ENCODE results near the gene KLHL33. TPM values are rescaled to one million over a fixed set of nuclear protein-coding genes. Genes with fewer than 3 reads are reported as not detected.

The KLHL33 gene
- total RNA-seq, 2 experiments from 2014 or later = 0.50 to 0.68 TPM

DNA sequence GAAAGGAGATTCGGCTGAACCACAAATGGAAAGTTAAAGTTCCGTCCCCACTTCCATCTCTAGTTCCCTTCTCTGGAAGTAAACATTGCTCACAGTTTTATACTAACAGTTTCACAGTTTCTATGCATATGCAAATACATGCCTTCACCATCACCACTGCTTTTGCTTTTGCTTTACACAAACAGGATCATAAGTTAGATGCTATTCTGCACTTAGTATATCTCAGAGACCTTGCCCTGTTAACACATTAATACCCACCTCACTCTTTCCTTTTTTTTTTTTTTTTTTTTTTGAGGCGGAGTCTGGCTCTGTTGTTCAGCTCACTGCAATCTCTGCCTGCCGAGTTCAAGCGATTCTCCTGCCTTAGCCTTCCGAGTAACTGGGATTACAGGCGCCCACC, 23.6 kb downstream of the KLHL33 start:
- H3K9me3 Mint-ChIP-seq = no peaks in the 10 kb centered on the region
- H3K36me3 Mint-ChIP-seq = peaks cover 14% of the 10 kb centered on the region
- DNase-seq = no peak
- H3K27ac Mint-ChIP-seq = peak overlapping the region; percentile 89
- peak overlapping the region; percentile 93 for H3K4me3 Mint-ChIP-seq
- no peaks in the 10 kb centered on the region for H3K27me3 Mint-ChIP-seq
- H3K4me1 Mint-ChIP-seq = peaks cover 40% of the 10 kb centered on the region

DNA sequence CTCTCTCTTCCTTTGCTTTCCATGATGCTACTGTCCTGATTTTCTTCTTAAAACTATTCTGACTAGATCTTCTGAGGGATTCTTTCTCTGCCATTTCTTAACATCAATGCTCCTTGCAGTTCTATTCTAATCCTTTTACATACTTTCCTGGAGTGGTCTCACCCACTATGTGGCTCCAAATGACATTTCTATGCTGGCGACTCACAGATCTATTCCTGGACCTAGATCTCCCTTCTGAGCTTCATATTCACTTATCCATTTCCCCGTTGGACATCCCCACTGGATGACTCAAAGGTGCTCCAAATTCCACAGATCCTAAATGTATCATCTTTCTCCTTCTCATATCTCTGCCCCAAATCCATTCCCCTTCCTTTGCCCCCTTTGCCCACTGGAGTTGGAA, 26.7 kb downstream of the KLHL33 start:
- H3K9me3 Mint-ChIP-seq = no peaks in the 10 kb centered on the region
- no peak for DNase-seq
- peak overlapping the region; percentile 30 for H3K27ac Mint-ChIP-seq
- peaks cover 36% of the 10 kb centered on the region for H3K36me3 Mint-ChIP-seq
- no peaks in the 10 kb centered on the region for H3K27me3 Mint-ChIP-seq
- no peak overlapping the region for H3K4me3 Mint-ChIP-seq
- H3K4me1 Mint-ChIP-seq = peaks cover 49% of the 10 kb centered on the region

DNA sequence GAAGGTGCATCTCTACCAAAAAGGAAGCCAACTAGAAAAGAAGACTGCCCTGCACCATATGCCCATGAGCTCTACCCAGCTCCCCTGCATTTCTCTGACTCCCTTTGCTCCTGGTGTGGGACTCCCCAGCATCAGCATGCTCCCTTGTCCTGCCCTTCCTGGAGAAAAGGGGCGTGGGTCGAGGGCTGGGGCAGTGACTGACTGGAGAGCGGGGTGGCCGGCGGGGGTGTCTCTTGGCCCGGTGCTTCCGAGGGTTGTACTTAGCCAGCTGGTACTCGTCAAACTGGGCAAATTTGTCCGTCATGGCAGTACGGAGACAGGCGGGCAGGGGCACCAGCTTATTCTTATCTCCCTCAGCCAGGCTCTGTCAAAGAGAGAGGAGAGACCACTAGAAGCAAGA, 32.4 kb downstream of the KLHL33 start:
- Mint-ChIP-seq H3K9me3 (no peaks in the 10 kb centered on the region), H3K4me1 (peaks cover 49% of the 10 kb centered on the region), H3K4me3 (no peak overlapping the region), H3K36me3 (peaks cover 58% of the 10 kb centered on the region), H3K27ac (no peak overlapping the region), H3K27me3 (no peaks in the 10 kb centered on the region)
- DNase-seq = no peak

DNA sequence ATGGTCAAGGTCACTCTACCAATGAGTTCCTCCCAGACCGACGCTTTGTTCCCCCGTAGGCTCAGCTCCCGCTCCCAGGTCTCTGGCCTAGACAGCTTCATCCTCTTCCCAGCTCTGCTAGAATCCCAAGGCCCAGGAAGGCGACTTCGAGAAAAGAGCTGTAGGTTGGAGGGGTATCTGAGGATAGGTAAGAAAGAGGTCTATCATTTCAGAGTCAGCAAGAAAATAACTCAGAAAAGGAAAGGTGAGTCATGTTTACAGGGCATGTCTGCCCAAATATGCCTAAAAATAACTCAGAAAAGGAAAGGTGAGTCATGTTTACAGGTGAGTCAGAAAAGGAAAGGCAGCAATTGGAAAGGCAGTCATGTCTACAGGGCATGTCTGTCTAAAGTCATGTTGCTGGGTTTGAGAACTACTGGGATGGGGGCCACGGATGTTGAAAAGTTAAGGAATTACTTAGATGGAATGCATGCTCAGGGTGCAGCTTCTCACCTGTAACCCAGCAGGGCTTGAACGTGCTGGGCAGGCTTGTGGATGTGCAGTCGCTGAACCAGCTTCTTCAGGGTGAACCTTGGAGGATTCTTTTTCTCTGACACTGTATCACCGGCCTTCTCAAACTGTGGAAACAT, 34.9 kb downstream of the KLHL33 start:
- peaks cover 52% of the 10 kb centered on the region for H3K36me3 Mint-ChIP-seq
- no peaks in the 10 kb centered on the region for H3K27me3 Mint-ChIP-seq
- peak overlapping the region; percentile 93 for H3K27ac Mint-ChIP-seq
- peak; percentile 11 for DNase-seq
- no peaks in the 10 kb centered on the region for H3K9me3 Mint-ChIP-seq
- peak overlapping the region; percentile 71 for H3K4me3 Mint-ChIP-seq
- peaks cover 34% of the 10 kb centered on the region for H3K4me1 Mint-ChIP-seq

DNA sequence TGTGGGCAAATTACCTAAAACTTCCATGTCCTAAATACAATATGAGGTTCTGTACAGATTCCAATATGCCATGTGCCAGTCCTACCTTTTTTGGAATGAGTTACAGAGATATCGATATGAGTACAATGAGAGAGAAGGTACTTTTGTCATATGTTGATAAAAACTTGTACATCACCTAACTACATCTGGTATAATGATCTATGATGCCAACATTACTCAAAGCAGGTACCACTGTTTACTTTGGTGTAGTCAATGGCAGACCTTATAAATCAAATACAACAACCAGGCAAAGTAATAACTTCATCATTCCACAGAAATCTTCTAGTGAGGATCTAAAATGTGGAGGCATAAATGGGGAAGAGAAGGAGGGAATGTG, 35.4 kb downstream of the KLHL33 start:
- H3K36me3 Mint-ChIP-seq = peaks cover 54% of the 10 kb centered on the region
- peaks cover 30% of the 10 kb centered on the region for H3K4me1 Mint-ChIP-seq
- H3K27ac Mint-ChIP-seq = peak overlapping the region; percentile 93
- no peak for DNase-seq
- H3K4me3 Mint-ChIP-seq = peak overlapping the region; percentile 71
- no peaks in the 10 kb centered on the region for H3K27me3 Mint-ChIP-seq
- no peaks in the 10 kb centered on the region for H3K9me3 Mint-ChIP-seq

DNA sequence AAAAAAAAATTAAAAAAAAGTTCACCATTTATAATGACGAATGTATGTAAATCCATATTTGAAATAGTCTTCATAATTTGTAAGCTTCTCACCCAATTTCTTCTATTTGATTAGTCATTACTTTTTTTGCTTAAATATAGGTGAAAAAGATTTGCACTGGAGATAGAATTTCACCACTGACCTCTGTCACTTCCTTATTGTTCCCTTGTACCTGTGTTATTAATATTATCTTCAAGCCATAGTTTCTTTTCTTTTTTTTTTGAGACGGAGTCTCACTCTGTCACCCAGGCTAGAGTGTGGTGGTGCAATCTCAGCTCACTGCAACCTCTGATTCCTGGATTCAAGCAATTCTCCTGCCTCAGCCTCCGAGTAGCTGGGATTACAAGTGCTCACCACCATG, 38.5 kb downstream of the KLHL33 start:
- H3K27me3 Mint-ChIP-seq = no peaks in the 10 kb centered on the region
- H3K4me1 Mint-ChIP-seq = peaks cover 18% of the 10 kb centered on the region
- no peak overlapping the region for H3K27ac Mint-ChIP-seq
- no peaks in the 10 kb centered on the region for H3K9me3 Mint-ChIP-seq
- H3K4me3 Mint-ChIP-seq = no peak overlapping the region
- peaks cover 41% of the 10 kb centered on the region for H3K36me3 Mint-ChIP-seq
- no peak for DNase-seq

DNA sequence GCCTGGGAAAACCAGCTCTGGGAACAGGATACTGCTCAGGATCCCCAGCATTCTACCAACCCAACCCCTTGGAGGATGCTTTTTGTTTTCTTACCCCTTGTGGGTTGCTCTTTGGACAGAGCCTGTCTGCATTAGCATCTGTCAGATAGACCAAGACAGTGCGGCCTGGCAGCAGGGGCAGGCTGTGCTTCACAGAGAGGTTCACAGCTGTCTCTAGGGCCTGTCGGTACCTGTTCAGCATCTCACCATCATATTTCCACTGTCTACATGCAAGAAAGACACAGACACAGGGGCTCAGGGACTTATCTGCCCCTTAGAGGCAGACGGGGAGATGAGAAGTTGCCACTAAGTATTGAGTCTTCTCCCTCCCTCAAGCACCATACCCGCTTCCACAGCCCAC, 44.5 kb downstream of the KLHL33 start:
- Mint-ChIP-seq H3K36me3 (peaks cover 26% of the 10 kb centered on the region), H3K9me3 (no peaks in the 10 kb centered on the region), H3K4me3 (no peak overlapping the region), H3K27ac (no peak overlapping the region), H3K27me3 (no peaks in the 10 kb centered on the region), H3K4me1 (peaks cover 2% of the 10 kb centered on the region)
- no peak for DNase-seq

DNA sequence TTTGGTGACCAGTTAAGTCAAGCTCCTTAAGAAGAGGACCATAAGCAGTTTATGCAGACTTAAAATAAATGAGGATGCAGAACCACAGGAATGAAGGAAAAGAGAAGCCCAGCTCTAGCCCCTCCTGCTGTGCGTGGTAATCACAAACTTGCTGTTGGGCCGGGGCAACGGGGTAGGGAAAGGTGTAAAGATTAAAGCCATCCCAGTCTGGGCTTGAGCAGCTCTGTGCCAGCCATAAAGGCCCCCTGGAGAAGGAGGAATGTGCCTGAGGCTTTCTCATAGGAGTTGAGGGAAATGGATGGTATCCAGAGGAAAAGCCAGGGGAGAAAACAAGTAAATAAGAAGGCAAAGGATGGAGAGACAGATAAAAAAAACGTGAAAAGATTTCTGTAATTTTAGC, 47.8 kb downstream of the KLHL33 start:
- Mint-ChIP-seq H3K4me1 (peaks cover 2% of the 10 kb centered on the region), H3K9me3 (no peaks in the 10 kb centered on the region), H3K27me3 (no peaks in the 10 kb centered on the region), H3K4me3 (no peak overlapping the region), H3K36me3 (peaks cover 18% of the 10 kb centered on the region), H3K27ac (no peak overlapping the region)
- no peak for DNase-seq

DNA sequence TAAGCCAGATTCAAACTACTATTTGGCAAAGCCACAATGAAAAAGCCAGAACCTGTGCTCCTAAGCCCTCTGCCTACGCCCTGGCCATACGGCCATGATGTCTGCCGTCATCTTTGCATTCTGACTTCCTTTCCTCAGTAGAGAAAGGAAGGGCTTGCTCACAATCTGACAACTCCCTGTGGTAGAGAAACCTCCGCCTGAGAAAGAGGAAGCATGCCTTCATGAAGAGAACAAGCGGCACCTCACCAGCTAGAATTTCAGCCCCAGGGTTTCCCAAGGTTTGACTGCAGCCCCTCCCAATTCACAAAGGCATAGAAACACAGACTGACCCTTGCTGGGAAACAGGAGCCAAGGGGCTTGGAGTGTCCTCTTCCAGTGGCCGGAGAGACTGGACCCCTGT, 48.4 kb downstream of the KLHL33 start:
- Mint-ChIP-seq H3K4me1 (peaks cover 2% of the 10 kb centered on the region), H3K27me3 (no peaks in the 10 kb centered on the region), H3K4me3 (no peak overlapping the region), H3K27ac (no peak overlapping the region), H3K9me3 (no peaks in the 10 kb centered on the region), H3K36me3 (peaks cover 14% of the 10 kb centered on the region)
- no peak for DNase-seq

DNA sequence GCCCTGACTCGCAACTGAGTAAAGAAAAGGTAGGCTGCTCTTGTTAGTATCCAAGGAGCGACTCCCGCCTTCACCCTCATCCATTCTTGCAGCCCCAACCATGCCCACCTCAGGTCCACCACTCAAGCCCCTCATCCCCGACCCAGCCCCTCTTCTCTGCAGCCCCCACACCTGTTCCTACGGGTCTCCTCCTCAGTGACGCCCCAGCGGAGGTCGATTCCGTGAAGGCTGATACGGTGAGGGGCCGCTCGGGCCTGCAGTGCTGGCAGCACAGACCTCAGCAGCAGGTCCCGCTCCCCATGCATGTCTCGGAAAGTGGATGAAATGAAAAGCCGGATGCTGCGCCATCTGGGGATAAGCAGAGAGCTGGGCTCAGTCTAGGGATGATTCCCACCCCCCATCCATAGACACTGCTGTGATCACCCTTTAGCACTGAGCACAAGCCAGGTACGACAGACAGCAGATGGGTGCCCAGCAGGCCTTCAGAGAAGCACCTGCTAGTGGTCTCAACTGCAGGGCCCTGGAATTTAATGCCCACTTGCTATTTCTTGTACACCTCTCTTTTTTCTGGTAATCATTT, 49.6 kb downstream of the KLHL33 start:
- H3K27me3 Mint-ChIP-seq = no peaks in the 10 kb centered on the region
- peaks cover 13% of the 10 kb centered on the region for H3K36me3 Mint-ChIP-seq
- H3K27ac Mint-ChIP-seq = no peak overlapping the region
- no peaks in the 10 kb centered on the region for H3K9me3 Mint-ChIP-seq
- DNase-seq = no peak
- no peak overlapping the region for H3K4me3 Mint-ChIP-seq
- H3K4me1 Mint-ChIP-seq = peaks cover 2% of the 10 kb centered on the region

DNA sequence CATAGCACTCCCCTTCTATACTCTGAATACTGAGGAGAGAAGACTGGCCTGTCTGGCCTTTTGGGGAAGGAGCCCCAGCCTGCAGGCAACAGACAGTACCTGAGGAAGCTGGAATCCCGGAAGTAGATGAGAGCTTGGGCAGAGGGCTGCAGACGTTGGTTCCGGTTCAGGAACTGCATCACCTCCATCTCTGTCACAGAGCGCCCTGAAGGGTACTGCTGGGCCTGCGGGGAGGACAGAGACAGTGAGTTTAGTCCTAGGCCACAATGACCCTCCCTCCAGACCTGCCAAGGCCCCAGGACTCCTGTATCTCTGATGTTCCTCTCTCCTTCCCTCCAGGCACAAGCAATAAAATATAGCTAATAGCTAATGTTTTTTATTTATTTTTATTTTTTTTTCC, 51.1 kb downstream of the KLHL33 start:
- Mint-ChIP-seq H3K9me3 (no peaks in the 10 kb centered on the region), H3K36me3 (peaks cover 14% of the 10 kb centered on the region), H3K4me3 (no peak overlapping the region), H3K27ac (no peak overlapping the region), H3K27me3 (no peaks in the 10 kb centered on the region), H3K4me1 (no peaks in the 10 kb centered on the region)
- no peak for DNase-seq

DNA sequence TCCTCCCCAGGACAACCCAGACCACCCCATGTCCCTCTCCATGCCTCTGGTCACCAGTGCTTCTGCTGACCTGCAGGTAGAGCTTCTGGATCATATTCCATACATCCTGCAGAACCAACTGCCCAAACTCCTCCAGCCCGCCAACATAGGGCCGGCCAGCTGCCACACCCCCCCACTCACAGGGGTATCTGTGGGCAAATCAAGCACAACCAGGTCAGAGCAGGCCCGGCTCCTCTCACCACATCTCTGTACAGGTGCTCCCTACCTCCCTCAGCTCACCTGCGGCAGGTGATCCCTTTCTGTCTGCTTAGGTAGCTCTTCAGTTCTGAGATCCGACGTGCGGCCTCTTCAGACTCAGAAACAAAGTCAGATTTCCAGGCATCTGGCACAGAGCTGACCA, 51.6 kb downstream of the KLHL33 start:
- no peaks in the 10 kb centered on the region for H3K27me3 Mint-ChIP-seq
- DNase-seq = no peak
- H3K9me3 Mint-ChIP-seq = no peaks in the 10 kb centered on the region
- no peak overlapping the region for H3K4me3 Mint-ChIP-seq
- H3K36me3 Mint-ChIP-seq = peaks cover 14% of the 10 kb centered on the region
- H3K27ac Mint-ChIP-seq = no peak overlapping the region
- no peaks in the 10 kb centered on the region for H3K4me1 Mint-ChIP-seq

DNA sequence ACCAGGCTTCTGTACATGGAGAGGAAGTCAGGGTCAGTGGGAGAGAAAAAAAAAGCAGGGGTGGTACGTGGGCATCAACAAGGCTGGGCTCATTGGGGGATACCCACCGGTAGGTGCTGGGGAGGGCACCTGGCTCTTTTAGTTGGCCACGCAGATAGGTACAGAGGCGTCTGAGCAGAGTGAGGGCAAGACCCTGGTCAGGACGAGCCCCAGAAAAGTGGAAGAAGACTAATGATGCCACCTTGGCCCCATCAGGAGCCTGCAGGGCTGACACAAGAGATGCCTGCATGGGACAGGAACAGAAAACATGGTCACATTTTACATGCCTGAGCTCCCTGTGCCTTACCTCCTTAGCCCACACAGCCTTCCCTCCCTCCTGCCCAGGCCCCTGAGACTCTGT, 52.3 kb downstream of the KLHL33 start:
- no peaks in the 10 kb centered on the region for H3K4me1 Mint-ChIP-seq
- H3K4me3 Mint-ChIP-seq = no peak overlapping the region
- no peaks in the 10 kb centered on the region for H3K9me3 Mint-ChIP-seq
- DNase-seq = no peak
- no peak overlapping the region for H3K27ac Mint-ChIP-seq
- peaks cover 14% of the 10 kb centered on the region for H3K36me3 Mint-ChIP-seq
- no peaks in the 10 kb centered on the region for H3K27me3 Mint-ChIP-seq

DNA sequence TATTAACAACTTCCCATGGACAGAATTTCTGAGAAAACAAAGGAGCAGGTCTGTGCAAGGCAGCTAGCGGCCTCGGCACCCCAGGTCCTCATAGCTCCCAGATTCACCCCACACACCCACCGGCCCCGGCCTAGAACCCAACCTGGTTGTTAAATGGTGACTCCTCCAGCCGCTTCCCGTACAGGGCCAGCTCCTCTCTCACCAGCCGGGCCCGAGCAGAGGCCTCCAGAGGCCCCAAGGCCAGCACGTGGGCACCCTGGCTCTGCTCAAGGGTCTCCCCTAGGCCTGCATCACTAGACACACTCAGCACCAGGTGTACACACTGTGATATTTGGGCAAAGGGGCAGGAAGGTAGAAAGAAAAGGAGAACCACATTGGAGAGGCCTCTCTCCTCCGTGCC, 52.9 kb downstream of the KLHL33 start:
- H3K4me3 Mint-ChIP-seq = no peak overlapping the region
- H3K27ac Mint-ChIP-seq = no peak overlapping the region

DNA sequence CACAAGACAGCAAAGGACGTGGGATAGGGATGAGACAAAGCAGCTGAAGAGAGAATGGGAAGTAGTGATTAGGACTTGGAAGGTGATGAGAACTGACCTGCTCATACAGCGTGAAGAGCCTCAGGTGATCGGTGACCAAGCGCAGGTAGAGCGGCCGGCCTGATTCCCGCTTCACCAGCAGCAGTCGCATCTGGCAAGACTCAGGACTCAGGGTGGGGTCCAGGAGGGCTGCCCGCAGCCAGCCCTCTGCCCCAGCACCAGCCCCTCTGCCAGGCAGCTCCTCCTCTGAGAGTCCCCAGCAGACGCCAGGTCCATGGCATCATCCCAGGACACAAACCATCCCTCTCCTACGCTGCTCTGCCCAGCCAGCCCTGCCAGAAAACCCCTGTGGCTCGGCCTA, 53.4 kb downstream of the KLHL33 start:
- H3K36me3 Mint-ChIP-seq = peaks cover 8% of the 10 kb centered on the region
- no peak overlapping the region for H3K27ac Mint-ChIP-seq
- H3K4me3 Mint-ChIP-seq = no peak overlapping the region
- no peak for DNase-seq
- H3K9me3 Mint-ChIP-seq = no peaks in the 10 kb centered on the region
- H3K27me3 Mint-ChIP-seq = no peaks in the 10 kb centered on the region
- H3K4me1 Mint-ChIP-seq = no peaks in the 10 kb centered on the region

More for the DNA sequence above, 52.9 kb downstream of the KLHL33 start:
- H3K9me3 Mint-ChIP-seq = no peaks in the 10 kb centered on the region
- DNase-seq = no peak
- no peaks in the 10 kb centered on the region for H3K27me3 Mint-ChIP-seq
- H3K36me3 Mint-ChIP-seq = peaks cover 12% of the 10 kb centered on the region
- no peaks in the 10 kb centered on the region for H3K4me1 Mint-ChIP-seq

DNA sequence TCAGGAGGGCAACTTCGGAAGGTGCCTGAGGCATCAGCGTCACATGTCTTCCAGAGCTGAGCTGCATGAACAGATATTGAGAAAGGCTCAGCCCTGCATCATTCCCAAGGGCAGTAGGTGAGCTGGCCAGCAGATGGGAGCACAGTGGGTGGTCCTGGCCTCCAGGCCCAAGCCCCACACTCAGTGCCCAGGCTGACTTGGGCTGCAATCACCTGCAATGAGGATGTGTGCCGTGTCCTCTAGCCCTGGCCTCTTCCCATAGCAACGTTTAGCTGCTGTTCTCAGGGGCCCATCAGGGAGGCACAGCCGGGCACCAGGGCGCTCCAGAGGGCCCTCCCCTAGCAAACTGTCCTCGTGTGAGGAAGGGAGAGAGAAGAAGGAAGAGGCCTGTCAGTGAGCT, 54.6 kb downstream of the KLHL33 start:
- Mint-ChIP-seq H3K36me3 (peaks cover 8% of the 10 kb centered on the region), H3K4me3 (no peak overlapping the region), H3K9me3 (no peaks in the 10 kb centered on the region), H3K27ac (no peak overlapping the region), H3K4me1 (no peaks in the 10 kb centered on the region), H3K27me3 (no peaks in the 10 kb centered on the region)
- DNase-seq = no peak
